CD4-positive, alpha-beta T cell treated with Interleukin-4 for 4 hours (primary cell): Measurements from ENCODE around the gene STXBP6.

Experiments
- DNase-seq: peaks from one replicate; pipeline ENCODE4 v3.0.0-alpha.2; 2020

Gene STXBP6

DNA sequence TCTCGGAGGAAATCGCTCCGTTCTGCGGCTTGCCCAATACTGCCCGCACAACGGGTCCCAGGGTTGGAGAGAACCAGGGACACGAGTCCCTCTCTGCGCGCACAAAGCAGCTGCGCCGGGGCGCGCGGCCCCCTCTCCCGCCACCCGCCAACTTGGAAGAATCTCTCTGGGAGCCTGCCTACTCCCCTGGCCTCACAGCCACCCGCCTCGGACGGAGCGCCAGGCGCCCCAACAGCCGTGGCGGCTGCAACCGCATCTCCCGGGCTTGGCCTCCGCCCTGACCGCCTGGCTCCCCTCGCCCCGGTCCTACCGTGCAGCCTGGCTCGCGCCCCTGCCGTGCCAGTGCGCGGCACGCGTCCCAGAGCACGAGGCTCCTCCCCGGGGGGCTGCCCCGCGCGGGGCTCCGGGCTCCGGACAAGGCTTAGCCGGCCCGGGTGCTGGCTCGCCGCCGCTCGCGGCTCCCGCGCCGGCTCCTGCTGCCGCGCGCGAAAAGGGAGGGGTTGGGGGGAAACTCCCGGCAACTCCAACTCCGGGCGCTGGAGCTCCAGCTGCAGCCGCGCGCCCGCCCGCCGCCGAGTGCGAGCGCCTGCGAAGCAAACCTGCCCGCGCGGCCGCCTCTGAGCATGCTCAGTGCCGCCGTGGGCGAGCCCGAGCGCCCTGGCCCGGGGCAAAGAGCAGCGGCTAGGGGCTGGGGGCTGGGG lies at the start of gene STXBP6:
TSS of gene STXBP6 (minus strand) at position 580 of the 701 bp plus-strand sequence. CDS start 75,329 bp downstream, outside the sequence.
- no peak for DNase-seq

DNA sequence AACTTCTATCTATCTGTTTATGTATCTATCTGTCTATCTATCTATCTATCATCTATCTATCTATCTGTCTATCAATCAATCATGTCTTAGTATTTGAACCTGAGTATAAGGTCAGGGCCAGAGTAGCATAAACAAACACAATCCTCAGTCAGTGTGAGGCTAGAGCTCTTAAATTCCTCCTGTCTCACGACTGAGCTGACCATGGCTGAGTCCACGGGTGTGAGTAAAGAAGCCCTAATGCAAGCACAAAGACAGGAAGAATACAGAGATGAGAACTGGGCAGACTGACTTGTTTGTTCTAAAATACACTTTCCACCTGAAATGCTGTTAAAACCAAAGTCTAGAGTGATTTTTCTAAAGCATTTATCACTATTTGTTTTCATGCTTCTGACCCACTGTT lies 47.2 kb upstream of the STXBP6 start:
- DNase-seq, result no peak

DNA sequence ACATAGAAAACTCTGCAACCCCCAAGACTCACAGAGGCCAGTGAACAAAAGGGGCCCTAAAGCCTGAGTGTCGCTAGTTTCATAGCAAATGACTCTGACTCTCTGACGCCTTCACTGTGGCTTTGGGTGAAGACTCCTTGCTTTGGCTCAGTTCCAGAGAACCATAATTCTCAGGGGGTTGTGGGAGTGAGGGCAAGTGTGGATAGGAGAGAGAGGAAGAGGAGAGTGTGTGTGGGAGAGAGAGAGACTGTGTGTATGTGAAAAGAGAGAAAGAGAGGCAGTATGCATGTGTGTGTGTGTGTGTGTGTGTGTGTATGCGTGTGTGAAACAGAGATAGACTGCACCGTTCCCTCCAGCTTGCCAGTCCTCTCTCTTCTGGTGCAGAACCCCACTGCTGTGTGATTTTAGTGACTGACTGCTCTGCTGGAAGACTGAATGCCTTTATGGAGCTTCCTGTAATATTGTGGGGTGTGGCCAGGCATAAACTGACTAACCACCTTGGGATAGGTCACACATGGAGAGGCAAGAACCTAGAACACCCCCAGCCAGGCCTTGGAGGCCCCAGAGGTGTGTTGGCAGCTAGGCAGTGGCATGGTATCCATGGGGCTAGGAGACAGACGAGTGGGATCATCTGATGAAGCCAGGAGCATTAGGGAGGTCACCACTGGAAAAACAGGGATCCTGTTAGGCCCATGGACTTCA lies 45.9 kb upstream of the STXBP6 start:
- no peak for DNase-seq

DNA sequence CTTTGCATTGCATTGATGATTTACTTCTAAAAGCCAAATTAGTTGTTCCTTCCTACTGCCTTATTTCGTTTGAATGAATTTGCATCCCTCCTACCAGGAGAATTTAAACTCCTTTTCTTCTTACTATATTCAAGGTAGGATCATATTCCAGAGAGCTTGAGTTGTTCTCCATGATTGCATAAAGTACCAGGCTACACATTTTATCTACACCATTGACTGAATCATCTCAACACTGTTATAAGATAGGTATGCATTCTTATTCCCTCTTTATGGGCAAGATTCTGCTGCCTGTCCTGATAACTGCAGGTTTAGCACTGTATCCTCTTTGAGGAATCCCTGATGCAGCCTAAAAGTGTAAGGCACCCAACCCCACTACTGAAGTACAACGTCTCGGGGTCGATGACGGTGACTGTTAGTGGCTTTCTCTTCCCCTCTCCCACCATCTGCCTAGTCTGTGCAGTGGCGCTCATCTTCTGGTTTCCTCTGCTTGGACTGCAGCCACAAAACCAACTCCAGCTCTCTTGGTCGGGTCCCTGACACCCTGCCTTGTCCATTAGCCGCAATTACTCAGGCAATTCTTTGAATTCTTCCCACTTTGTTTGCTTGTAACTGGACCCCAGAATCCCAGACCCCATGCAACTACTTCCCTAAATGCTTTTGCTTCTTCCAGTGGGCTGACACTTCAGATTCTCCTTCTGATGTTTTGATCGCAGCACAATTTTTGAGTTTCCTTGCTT lies 44.4 kb upstream of the STXBP6 start:
- DNase-seq, result no peak

DNA sequence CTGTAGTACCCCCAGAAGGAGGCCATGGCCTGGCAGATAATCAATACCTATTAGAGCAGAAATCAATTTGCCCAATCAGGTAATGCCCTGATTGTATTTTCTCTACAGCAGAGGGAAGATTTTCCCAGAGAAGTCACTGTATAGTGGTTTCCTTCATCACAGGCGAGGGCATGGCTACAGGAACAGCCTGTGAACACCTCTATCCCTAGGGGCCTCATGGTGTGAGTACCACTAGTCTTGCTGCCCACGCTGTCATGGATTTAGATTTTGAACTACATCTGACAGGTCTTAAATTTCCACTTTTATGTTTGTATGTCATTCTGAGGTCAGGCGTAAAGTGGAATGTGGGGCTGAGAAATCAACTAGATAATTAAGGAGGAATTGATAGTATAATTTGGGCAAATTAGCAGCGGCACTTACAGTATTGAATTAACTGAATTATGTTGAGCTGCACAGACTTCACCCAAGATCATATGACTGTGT lies 42.4 kb upstream of the STXBP6 start:
- no peak for DNase-seq

DNA sequence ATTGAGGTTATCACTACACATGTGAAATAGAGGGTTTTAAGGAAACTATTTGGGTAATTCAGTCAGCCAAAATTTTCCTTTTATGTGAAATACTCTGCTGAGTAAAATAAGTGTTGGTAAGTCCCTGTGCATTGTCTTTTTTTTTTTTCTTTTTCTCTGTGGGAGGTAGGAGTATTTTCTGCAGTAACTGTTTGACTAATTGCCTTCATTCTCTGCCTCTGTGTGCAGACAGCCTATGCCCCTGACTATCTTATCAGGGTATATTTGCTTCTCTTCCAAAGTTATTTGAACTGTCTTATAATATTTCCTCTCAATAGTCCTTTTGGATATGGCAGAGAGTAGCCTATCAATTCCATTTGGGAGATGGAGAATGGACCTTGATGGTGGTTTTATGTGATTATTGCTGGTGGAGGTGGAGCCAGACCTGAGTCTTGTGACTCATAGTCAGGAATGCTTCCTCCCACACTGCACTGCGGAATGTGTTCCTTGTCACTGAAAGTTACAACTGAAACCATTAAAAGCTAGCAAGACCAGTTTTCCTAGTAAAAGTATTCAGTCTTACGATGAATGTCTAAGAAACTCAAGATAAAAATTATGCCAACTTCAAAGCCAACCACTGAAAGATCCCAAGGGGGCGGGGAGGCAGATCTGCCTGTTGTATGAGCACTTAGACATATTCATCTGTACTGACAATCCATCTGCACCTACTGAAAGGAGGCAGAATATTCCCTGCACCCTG lies 40.9 kb upstream of the STXBP6 start:
- DNase-seq, result no peak

GRCh38 chr14:25090256-25090655 lies 40.3 kb upstream of the STXBP6 start:
- no peak for DNase-seq

DNA sequence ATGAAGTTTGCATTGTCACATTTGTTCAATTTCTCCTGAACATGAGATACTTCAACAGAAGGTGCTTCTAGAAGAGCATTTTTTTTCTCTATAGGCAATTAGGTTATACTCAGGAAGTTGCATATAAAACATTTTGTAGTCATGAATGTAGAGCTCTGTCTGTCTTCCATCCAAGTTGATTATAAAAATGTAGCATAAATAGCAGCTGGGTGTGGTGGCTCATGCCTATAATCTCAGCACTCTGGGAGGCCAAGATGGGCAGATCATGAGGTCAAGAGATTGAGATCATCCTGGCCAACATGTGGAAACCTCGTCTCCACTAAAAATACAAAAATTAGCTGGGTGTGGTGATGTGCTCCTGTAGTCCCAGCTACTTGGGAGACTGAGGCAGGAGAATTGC lies 39.5 kb upstream of the STXBP6 start:
- no peak for DNase-seq

DNA sequence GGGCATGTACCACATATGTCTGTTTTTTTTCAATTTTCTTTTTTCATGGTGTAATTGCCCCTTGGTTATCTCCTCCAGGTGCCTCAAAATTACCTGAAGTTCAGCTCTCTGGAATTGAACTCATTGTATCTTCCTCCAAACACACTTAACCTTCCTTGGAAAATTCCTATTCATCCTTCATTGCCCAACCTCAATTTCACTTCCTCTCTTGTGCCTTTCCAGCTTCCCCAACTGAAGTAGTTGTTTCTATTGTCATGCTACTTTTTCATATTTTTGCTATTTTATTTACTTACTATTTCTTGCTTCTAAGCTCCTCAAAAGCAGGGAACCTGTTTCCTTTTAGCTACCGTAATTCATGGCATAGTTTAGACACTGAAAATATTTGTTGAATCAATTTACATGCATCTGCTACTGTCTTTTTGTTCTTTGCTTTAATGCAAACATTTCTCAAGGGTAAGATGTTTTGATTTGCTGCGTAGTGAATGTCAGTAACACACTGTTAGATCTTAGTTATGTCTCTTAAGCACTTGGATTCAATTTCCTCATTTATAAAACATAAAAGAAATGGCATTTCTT lies 37.0 kb upstream of the STXBP6 start:
- DNase-seq, result peak; percentile 8

DNA sequence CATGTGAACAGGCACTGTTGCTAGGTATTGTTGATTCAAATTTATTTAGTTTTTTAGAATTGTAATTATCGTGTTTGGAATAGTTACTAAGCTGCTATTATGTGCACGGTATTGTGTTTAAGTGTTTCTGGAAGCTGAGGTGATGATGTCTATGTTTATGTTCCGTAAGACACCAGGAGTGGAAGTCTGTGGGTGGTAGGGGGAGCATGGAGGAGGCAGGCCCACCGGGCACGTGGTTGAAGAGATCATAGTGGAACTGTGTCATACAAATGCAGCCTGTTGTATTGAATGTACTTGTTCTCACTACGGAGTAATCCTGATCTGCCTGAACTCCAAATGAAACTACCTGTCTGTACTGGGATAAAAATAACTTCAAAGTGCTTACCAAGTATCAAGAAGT lies 36.1 kb upstream of the STXBP6 start:
- DNase-seq, result no peak

GRCh38 chr14:25080682-25081081 lies 30.7 kb upstream of the STXBP6 start:
- DNase-seq, result no peak

GRCh38 chr14:25079311-25079710 lies 29.4 kb upstream of the STXBP6 start:
- DNase-seq, result no peak

GRCh38 chr14:25074099-25074685 lies 24.2 kb upstream of the STXBP6 start:
- DNase-seq, result no peak

DNA sequence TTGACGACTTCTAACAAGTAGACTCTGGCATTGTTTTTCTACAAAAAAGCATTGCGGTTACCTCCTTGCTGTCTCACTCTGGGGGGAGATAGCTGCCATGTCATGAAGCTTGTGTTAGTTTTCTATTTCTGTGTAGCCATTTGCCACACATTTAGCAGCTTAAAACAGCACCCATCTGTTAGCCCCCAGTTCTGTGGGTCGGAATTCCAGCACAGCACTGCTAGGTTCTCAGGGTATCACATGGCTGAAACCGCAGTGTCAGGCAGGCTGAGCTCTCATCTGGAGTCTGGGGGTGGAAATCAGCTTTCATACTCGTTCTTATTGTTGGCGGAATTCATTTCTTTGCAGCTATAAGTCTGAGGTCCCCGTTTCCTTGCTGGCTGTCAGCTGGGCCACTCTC lies 19.9 kb upstream of the STXBP6 start:
- no peak for DNase-seq

- no peak for DNase-seq
These were observed 17.7 kb upstream of the STXBP6 start for GRCh38 chr14:25067600-25067999.

- no peak for DNase-seq
These were observed 12.0 kb upstream of the STXBP6 start for GRCh38 chr14:25062022-25062321.

- DNase-seq, result no peak
These were observed 6.7 kb upstream of the STXBP6 start for GRCh38 chr14:25056688-25057078.

DNA sequence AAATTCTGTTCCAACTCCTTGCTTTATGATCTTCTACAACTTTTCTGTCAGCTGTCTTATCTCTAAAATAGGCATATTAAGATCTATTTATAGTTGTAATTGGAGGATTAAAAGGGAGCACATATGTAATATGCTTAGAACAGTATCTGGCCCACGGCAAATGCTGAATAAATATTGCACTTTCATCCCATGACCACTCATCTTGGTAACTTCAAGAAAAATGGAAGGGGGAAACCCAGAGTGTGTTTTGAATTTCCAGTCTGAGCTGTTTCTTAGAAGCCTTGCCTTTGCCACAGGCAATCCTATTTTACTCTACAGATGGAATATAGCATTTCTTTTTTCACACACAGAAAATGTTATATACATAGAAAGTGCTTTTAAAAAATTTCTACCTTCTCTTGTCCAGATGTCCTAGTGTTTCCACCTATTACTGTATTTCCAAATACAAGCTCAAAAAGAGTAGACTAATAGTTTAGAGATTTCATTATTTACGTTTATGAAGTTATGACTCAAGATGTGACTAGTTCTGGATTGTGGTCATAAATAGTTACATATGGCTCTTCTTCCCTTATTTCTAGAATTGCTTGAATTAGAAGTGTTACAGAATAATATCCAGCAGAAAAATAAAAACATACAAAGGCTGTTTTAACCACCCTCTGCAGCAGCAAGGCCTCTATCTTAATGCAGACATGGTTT lies 6.2 kb upstream of the STXBP6 start:
- DNase-seq, result no peak

DNA sequence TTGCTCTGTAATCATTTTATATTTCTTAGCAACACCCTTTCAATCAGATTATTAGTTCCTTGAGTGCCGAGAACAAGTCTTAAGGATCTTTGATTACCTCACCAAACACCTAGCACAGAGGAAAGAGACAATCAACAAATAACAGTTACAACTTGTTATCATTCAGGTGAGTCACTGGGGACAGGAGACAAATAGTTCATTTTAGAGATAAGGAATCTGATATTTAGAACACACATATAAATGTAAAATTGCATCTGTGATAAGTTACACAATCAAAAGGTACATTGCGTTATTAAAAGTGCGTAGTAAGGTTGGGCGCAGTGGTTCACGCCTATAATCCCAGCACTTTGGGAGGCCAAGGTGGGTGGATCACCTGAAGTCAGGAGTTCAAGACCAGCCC lies 5.1 kb upstream of the STXBP6 start:
- DNase-seq, result no peak

- no peak for DNase-seq
These were observed 3.6 kb upstream of the STXBP6 start for GRCh38 chr14:25053585-25053984.

DNA sequence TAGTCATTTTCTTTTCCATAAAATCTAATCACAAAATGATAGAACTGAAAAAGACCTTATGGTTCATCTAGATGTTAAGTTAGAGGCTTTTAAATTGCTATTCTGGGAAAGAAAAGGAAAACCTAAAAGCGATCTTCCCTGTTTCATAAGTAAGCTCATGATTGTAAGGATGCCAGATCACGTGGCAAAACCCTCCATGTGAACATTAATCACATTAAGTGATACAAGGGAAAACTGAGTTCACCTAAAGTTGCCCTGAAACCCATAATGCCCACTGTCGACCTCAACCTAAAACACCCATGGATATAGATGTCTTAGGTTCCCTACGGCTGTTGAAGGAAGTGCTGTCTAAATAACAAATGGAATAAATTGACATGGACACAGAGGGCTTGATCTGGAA lies 3.0 kb upstream of the STXBP6 start:
- no peak for DNase-seq

DNA sequence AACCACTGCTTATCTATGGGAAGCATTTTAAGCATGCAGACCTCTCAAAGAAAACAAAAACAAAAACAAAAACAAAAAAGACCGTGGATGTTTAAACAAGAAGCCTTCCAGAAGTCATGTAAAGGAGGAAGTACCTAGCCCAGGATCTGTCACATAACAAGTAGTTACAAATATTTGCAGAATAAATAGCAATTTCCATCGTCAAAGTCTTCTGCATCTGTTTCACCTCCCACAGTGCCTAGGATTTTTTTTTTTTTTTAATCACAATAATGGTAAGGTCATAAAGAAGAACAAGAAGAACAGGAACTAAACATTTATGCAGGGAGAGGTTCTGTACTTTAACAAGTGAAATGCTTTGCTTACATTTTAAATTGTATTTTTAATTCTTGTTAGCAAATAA lies 2.4 kb upstream of the STXBP6 start:
- DNase-seq, result no peak
